Non-pigmented ciliary epithelial cell (primary cell): Measurements from ENCODE around the gene APOA5.
"Not testable (repeated sequence)": the region's sequence is repeated elsewhere in the genome, so short reads cannot be mapped to it uniquely, and the experiment has no call there.

Source experiments
- DNase-seq: peaks from one replicate; pipeline ENCODE4 v3.0.0-alpha.2; 2010; ENCODE audit warnings: low read depth

Gene APOA5

GRCh38 chr11:116827461-116827860 is 35.8 kb upstream of the APOA5 start:
- no peak for DNase-seq

- DNase-seq = no peak
Measured at GRCh38 chr11:116826751-116827431, 35.2 kb upstream of the APOA5 start.

DNA sequence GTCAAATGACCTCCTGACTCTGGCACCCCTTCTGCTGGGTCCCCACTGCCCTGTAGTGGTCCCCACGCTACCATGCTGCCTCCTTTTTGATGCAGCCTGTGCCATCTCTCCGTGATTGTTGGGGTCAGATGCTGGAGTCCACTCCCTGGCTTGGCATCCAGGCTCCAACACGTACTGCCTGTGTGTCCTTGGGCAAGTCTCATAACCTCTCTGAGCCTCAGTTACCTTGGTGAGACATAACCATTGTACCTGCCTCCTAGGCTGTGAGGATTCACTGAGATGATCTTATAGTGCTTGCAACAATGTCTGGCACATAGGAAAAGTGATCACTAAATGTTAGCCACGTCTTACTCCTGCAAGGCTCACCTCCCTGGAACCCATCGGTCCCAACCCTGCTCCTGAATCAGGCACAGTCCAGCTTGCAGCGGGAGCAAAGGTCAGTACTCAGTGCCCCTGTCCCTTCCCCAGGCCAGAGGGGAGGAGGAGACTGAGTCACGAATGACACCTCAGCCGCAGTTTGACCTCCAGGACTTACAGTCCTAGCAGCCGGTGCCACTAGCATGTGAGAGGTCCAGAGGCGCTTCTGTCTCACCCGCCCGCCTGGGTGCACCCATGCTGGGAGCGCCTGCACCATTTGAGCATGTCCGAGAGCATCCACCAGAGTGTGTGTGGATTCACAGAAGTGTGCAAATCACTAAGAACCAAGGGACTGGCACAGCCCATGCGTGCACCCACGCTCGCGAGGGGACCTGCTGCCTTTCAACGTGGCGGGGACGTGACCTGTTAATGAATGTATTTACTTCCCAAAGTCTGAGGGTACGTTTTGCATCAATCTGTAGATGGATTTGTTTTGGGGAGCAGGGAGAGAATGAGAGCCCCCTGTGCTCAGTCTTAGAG is 34.4 kb upstream of the APOA5 start:
- no peak for DNase-seq

GRCh38 chr11:116825434-116825833 is 33.8 kb upstream of the APOA5 start:
- DNase-seq = no peak

- no peak for DNase-seq
Measured at GRCh38 chr11:116823031-116823843, 31.6 kb upstream of the APOA5 start, which contains the start of gene APOA4. Gene APOA4, minus strand, starts transcription at chr11:116823304. Its CDS starts 113 bp downstream, at chr11:116823191.

DNA sequence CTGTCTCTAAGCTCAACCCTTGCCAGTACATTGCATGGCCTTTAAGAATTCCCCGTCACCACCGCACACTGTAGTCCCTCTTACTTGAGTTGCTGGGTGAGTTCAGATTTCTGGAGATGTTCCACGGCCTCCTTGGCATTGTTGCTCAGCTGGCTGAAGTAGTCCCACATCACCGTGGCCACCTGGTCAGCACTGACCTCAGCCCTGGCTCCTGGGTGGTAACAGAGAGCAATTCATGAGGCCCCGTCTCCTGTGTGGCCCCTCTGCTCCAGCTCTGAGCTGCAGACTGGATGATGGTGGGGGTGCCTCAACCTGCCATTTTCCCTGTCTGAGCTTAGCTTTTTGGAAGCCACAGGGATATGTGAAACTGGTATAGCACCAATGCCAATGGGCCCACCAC is 30.9 kb upstream of the APOA5 start:
- no peak for DNase-seq

- DNase-seq = no peak
Measured at GRCh38 chr11:116821050-116821918, 29.6 kb upstream of the APOA5 start.

GRCh38 chr11:116819049-116819448 is 27.4 kb upstream of the APOA5 start:
- no peak for DNase-seq

- no peak for DNase-seq
Measured at GRCh38 chr11:116814502-116814901, 22.8 kb upstream of the APOA5 start.

GRCh38 chr11:116813781-116814471 is 22.2 kb upstream of the APOA5 start:
- no peak for DNase-seq

GRCh38 chr11:116813170-116813569 is 21.5 kb upstream of the APOA5 start:
- no peak for DNase-seq

GRCh38 chr11:116812109-116812508 is 20.4 kb upstream of the APOA5 start:
- no peak for DNase-seq

GRCh38 chr11:116811194-116811593 is 19.5 kb upstream of the APOA5 start:
- DNase-seq = no peak

- DNase-seq = no peak
Measured at GRCh38 chr11:116808262-116809175, 16.8 kb upstream of the APOA5 start.

GRCh38 chr11:116807601-116808261 is 16.1 kb upstream of the APOA5 start:
- DNase-seq = no peak

DNA sequence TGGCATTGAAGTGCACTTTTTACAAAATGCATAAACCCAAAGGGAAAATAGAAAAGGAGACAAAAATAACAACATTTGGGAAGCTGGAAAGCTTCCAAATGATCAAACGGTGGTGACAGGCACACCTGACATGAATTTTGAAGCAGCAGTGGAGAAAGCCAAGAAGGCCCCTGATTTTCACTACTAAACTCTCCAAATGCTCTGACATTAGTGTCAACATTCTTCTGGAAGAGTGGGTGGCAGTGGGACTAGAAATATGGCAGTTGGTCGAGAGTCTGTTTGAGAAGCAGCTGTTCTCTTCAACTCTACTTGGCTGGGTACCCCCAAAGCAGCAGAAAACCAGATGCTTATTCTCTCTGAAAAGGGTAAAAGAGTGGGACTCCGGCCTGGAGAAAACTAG is 12.3 kb upstream of the APOA5 start:
- DNase-seq = no peak

GRCh38 chr11:116801662-116802061 is 10.0 kb upstream of the APOA5 start:
- not testable (repeated sequence) for DNase-seq

DNA sequence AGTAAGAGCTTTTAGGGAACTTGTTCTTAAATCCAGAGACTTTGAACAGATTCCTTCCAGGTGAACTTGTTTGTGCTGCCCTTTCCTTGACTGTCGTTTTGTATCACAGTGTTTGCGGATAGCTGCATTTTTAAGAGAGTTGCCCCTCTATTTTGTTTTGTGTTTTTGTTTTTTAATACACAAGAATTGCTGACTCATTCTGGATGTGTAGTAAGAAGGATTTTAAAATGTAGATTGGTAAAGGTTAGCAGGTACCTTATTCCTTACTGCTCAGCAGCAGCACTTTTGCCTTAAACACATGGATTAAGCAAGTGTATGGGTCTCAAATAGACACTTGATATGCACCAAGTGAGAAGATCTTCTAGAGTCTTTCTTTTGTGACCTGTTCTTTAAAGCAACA is 8.9 kb upstream of the APOA5 start:
- DNase-seq = no peak

GRCh38 chr11:116798368-116798767 is 6.7 kb upstream of the APOA5 start:
- no peak for DNase-seq
